IMR-90 (cell line): ENCODE results near the gene TBCK.
A peak's percentile ranks its signal among the peaks of the same experiment; 100 is the strongest.

ENCODE experiments used
- CEBPB ChIP-seq: IDR thresholded peaks from 2 replicates; pipeline ENCODE4 v1.6.1; 2012; ENCODE audit warnings: low read depth, low read length, improper control_type of control experiment
- FOS ChIP-seq: fragments of 150-350 bp; IDR thresholded peaks from 2 replicates; pipeline ENCODE4 v1.6.1; 2016; ENCODE audit warnings: low read depth, low read length
- MXI1 ChIP-seq: IDR thresholded peaks from 2 replicates; pipeline ENCODE4 v1.6.1; 2012; ENCODE audit warnings: low read depth, mild to moderate bottlenecking, low read length, moderate library complexity, borderline replicate concordance
- NFE2L2 ChIP-seq: fragments of 150-350 bp; IDR thresholded peaks from 2 replicates; pipeline ENCODE4 v1.6.1; 2016; ENCODE audit warnings: low read depth, mild to moderate bottlenecking, low read length
- POLR2A ChIP-seq: IDR thresholded peaks from 2 replicates; pipeline ENCODE4 v1.6.1; 2012; ENCODE audit warnings: mild to moderate bottlenecking, low read depth, low read length
- TF ChIP-seq, protein P1 (sequence below): conservative IDR thresholded peaks from 2 replicates; pipeline ENCODE4 v1.5.1; 2012; ENCODE audit warnings: mild to moderate bottlenecking, low read depth, low read length, improper control_type of control experiment
- TF ChIP-seq, protein P2 (sequence below): fragments of 150-350 bp; IDR thresholded peaks from 2 replicates; pipeline ENCODE4 v1.6.1; 2017; ENCODE audit warnings: mild to moderate bottlenecking, antibody characterized with exemption, low read length, low read depth

DNA sequence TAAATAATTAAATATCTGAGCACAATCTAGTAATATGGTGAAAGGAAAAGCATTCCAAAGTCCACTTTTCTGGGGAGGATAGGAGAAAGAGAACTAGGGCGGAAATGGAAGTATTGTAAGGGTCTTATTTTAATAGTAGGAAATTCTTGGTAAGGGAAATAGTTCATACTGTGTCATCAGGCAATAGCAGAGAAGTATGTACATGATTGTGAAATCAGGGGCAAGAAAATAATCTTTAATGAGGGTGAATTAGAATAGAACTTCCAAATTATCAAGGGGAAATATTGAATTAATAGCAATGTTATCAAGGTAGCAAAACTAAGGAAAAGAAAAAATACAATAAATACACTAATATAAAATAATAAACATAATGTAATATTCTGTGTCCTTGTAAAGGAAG is 37.8 kb upstream of the TBCK start:
- TF ChIP-seq, protein P1, sequence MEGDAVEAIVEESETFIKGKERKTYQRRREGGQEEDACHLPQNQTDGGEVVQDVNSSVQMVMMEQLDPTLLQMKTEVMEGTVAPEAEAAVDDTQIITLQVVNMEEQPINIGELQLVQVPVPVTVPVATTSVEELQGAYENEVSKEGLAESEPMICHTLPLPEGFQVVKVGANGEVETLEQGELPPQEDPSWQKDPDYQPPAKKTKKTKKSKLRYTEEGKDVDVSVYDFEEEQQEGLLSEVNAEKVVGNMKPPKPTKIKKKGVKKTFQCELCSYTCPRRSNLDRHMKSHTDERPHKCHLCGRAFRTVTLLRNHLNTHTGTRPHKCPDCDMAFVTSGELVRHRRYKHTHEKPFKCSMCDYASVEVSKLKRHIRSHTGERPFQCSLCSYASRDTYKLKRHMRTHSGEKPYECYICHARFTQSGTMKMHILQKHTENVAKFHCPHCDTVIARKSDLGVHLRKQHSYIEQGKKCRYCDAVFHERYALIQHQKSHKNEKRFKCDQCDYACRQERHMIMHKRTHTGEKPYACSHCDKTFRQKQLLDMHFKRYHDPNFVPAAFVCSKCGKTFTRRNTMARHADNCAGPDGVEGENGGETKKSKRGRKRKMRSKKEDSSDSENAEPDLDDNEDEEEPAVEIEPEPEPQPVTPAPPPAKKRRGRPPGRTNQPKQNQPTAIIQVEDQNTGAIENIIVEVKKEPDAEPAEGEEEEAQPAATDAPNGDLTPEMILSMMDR: no peak
- TF ChIP-seq POLR2A: no peak
- no peak for TF ChIP-seq FOS
- no peak for TF ChIP-seq MXI1
- TF ChIP-seq, protein P2, sequence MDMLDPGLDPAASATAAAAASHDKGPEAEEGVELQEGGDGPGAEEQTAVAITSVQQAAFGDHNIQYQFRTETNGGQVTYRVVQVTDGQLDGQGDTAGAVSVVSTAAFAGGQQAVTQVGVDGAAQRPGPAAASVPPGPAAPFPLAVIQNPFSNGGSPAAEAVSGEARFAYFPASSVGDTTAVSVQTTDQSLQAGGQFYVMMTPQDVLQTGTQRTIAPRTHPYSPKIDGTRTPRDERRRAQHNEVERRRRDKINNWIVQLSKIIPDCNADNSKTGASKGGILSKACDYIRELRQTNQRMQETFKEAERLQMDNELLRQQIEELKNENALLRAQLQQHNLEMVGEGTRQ: no peak
- peak; percentile 88 for TF ChIP-seq CEBPB
- no peak for TF ChIP-seq NFE2L2
